ENCODE results near the gene C8A. TPM values are rescaled to one million over a fixed set of nuclear protein-coding genes. Genes with fewer than 3 reads are reported as not detected.

Gene C8A
- total and polyA plus RNA-seq, 5 experiments from 2014 or later = not detected

- no peaks in the 10 kb centered on the region for H3K36me3 Mint-ChIP-seq
- POLR2A ChIA-PET = no interaction called here
- H3K9me3 Mint-ChIP-seq = peaks cover 0 to 3% (median 0%) of the 10 kb centered on the region in 9 donors
- DNase-seq = no peak
- H3K27me3 Mint-ChIP-seq = peaks cover 1 to 15% (median 5%) of the 10 kb centered on the region in 5 donors
- H3K27ac Mint-ChIP-seq = no peak overlapping the region
- H3K4me1 Mint-ChIP-seq = no peaks in the 10 kb centered on the region
- no peak overlapping the region for H3K4me3 Mint-ChIP-seq
- no peak for ATAC-seq
Measured at GRCh38 chr1:56940039-56940438, 85.4 kb downstream of the C8A start.

DNA sequence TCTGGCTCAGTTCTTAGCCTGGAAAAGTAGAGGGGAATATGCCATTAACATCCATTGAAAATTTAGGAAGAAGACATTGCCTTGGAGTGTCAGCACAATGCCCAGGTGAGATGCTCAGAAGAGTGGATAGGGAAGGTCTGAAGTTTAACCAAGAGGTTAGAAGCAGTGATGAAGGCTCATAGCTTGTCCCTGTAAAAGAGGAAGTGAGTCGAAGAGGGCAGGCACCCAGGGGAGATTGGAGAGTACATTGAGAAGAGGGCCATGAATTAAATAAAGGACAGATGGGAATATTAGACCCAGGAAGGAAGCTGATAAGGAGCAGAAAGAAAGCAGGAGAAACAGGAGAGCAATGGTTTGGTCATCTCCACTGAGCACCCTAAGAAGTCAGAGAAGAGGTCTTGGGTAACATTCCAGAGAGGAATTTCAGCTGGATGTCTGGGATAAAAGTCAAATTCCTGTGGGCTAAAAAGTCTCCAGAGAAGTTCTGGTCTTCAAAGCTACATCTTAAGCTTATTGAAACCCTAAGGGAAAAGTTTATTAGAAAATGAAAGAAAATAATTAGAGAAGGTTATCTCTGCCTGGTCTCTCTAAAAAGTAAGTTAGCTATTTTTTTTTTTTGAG is 93.9 kb downstream of the C8A start:
- Mint-ChIP-seq H3K4me3 (no peak overlapping the region), H3K4me1 (no peaks in the 10 kb centered on the region), H3K36me3 (no peaks in the 10 kb centered on the region), H3K9me3 (peaks cover 0 to 4% (median 0%) of the 10 kb centered on the region in 9 donors), H3K27me3 (peaks cover 0 to 8% (median 3%) of the 10 kb centered on the region in 5 donors), H3K27ac (no peak overlapping the region)
- POLR2A ChIA-PET = no interaction called here
- no peak for ATAC-seq
- DNase-seq = no peak

- ATAC-seq = no peak
- Mint-ChIP-seq H3K4me1 (no peaks in the 10 kb centered on the region), H3K36me3 (no peaks in the 10 kb centered on the region), H3K4me3 (no peak overlapping the region), H3K9me3 (peaks cover 0 to 4% (median 0%) of the 10 kb centered on the region in 9 donors), H3K27ac (no peak overlapping the region), H3K27me3 (peaks cover 4 to 11% (median 5%) of the 10 kb centered on the region in 5 donors)
- no peak for DNase-seq
- POLR2A ChIA-PET = no interaction called here
Measured at GRCh38 chr1:56952501-56952900, 97.9 kb downstream of the C8A start.

DNA sequence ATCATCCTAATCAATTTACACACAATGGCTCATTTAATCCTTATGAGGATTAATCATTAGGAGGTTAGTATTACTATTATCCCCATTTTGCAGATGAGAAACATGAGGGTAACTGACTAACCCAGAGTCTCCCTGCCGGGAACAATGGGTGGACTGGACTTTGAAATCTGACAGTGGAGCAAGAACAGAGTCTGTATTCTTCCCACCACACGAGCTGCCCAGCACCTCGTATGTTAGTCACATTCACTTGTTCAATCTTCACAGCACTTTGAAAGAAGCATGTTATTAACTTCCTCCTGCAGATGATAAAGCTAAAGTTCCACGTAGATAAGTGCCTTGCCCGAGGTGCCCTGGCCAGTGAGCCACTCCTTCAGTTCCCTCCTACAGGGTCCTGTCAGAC is 98.8 kb downstream of the C8A start:
- no peaks in the 10 kb centered on the region for H3K36me3 Mint-ChIP-seq
- peaks cover 10 to 19% (median 11%) of the 10 kb centered on the region in 5 donors for H3K27me3 Mint-ChIP-seq
- POLR2A ChIA-PET = no interaction called here
- ATAC-seq = no peak
- no peak overlapping the region for H3K4me3 Mint-ChIP-seq
- no peak for DNase-seq
- no peak overlapping the region for H3K27ac Mint-ChIP-seq
- H3K4me1 Mint-ChIP-seq = no peaks in the 10 kb centered on the region
- H3K9me3 Mint-ChIP-seq = peaks cover 0 to 4% (median 0%) of the 10 kb centered on the region in 9 donors

GRCh38 chr1:56954664-56955063 is 100.1 kb downstream of the C8A start:
- H3K4me3 Mint-ChIP-seq = no peak overlapping the region
- no peak for ATAC-seq

DNA sequence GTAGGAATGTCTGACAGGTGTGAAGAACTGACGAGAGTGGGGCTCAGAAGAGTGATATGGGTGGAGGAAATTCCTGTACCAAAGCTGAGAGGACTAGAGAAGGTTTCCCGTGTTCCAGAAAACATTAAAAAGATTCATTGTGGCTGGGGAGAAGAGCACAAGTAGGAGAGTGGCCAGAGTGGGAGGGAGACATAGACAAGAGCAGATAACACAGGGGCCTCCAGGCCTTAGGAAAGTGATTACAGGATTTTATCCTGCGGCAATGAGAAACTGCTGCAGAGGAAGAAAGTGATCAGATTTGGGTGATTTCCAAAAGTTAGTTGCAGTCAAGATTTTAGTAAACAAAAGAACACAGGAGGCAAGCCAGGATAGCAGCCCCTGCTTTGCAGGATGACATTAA is 103.3 kb downstream of the C8A start:
- ATAC-seq (no peak), DNase-seq (no peak)
- no peaks in the 10 kb centered on the region for H3K9me3 Mint-ChIP-seq
- POLR2A ChIA-PET = no interaction called here
- no peaks in the 10 kb centered on the region for H3K4me1 Mint-ChIP-seq
- H3K4me3 Mint-ChIP-seq = no peak overlapping the region
- H3K36me3 Mint-ChIP-seq = no peaks in the 10 kb centered on the region
- H3K27me3 Mint-ChIP-seq = peaks cover 8 to 19% (median 10%) of the 10 kb centered on the region in 5 donors
- no peak overlapping the region for H3K27ac Mint-ChIP-seq

More at GRCh38 chr1:56954664-56955063, 100.1 kb downstream of the C8A start:
- Mint-ChIP-seq H3K36me3 (no peaks in the 10 kb centered on the region), H3K4me1 (no peaks in the 10 kb centered on the region), H3K9me3 (peaks cover 0 to 4% (median 0%) of the 10 kb centered on the region in 9 donors), H3K27ac (no peak overlapping the region), H3K27me3 (peaks cover 10 to 19% (median 13%) of the 10 kb centered on the region in 5 donors)
- no peak for DNase-seq
- POLR2A ChIA-PET = no interaction called here

- DNase-seq (no peak), ATAC-seq (no peak)
- Mint-ChIP-seq H3K4me3 (no peak overlapping the region), H3K27me3 (peaks cover 7 to 19% (median 10%) of the 10 kb centered on the region in 5 donors), H3K27ac (no peak overlapping the region), H3K4me1 (no peaks in the 10 kb centered on the region), H3K9me3 (no peaks in the 10 kb centered on the region), H3K36me3 (no peaks in the 10 kb centered on the region)
- POLR2A ChIA-PET = no interaction called here
Measured at GRCh38 chr1:56958526-56958925, 103.9 kb downstream of the C8A start.

GRCh38 chr1:56961426-56961825 is 106.8 kb downstream of the C8A start:
- Mint-ChIP-seq H3K4me1 (no peaks in the 10 kb centered on the region), H3K27ac (no peak overlapping the region), H3K4me3 (no peak overlapping the region), H3K9me3 (no peaks in the 10 kb centered on the region), H3K27me3 (peaks cover 7 to 24% (median 13%) of the 10 kb centered on the region in 5 donors), H3K36me3 (no peaks in the 10 kb centered on the region)
- POLR2A ChIA-PET = no interaction called here
- DNase-seq (no peak), ATAC-seq (no peak)

DNA sequence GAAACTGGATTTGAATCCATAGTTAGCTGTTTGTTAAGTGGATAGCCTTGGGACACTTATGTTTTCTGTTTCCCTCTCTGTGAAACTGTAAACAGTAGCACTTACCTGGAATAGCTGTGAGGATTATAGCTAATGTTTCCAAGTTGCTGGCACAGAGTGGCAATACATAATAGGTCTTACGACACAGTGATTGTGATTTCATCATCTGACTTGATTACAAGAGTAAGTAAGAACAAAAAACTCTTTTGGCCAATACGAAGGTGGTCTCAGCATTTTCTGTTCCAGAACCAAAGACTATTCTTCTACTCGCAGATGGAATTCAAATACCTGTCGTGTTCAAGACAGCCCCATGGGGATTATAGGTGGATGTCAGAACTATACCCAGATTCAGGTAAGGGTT is 109.1 kb downstream of the C8A start:
- H3K27me3 Mint-ChIP-seq = peaks cover 1 to 17% (median 6%) of the 10 kb centered on the region in 5 donors
- DNase-seq (no peak), ATAC-seq (no peak)
- POLR2A ChIA-PET = no interaction called here
- no peaks in the 10 kb centered on the region for H3K36me3 Mint-ChIP-seq
- no peak overlapping the region for H3K27ac Mint-ChIP-seq
- H3K4me1 Mint-ChIP-seq = no peaks in the 10 kb centered on the region
- H3K9me3 Mint-ChIP-seq = peaks cover 0 to 5% (median 0%) of the 10 kb centered on the region in 9 donors
- H3K4me3 Mint-ChIP-seq = no peak overlapping the region

DNA sequence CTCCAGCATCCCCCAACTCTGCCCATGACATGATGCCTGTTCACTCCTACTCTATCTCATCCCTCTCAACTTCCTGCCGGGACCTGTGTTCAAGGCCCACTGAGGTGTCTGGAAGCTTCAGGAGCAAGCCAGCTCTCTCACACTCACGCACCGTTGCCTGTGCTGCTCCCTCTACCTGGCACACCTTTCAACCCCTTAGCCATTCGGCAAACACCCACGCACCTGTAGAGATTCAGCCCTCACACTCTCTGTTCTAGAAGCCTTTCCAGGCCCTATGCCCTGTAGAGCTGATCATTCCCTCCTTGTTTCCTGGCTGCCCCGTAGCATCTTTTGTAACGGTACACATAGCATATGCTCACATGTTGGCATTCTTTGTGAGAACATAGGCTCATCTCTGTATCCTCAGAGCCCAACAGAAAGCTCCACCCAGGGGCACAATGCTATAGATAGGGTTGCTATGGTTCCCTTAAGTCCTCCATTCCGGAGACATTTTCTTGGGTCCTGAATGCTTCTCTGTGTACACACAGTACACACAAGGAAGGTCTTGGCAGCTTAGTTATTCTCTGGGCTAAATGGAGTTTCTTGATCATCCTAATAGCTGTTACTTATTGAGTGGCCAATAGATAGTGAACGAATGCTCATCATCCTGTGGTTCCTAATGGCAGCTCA is 109.9 kb downstream of the C8A start:
- POLR2A ChIA-PET = no interaction called here
- peaks cover 0 to 9% (median 0%) of the 10 kb centered on the region in 9 donors for H3K9me3 Mint-ChIP-seq
- no peaks in the 10 kb centered on the region for H3K36me3 Mint-ChIP-seq
- DNase-seq = no peak
- peaks cover 1 to 14% (median 6%) of the 10 kb centered on the region in 5 donors for H3K27me3 Mint-ChIP-seq
- H3K4me3 Mint-ChIP-seq = no peak overlapping the region
- no peak for ATAC-seq
- H3K27ac Mint-ChIP-seq = peak overlapping the region in 1 of 10 donors; percentile 3
- no peaks in the 10 kb centered on the region for H3K4me1 Mint-ChIP-seq

DNA sequence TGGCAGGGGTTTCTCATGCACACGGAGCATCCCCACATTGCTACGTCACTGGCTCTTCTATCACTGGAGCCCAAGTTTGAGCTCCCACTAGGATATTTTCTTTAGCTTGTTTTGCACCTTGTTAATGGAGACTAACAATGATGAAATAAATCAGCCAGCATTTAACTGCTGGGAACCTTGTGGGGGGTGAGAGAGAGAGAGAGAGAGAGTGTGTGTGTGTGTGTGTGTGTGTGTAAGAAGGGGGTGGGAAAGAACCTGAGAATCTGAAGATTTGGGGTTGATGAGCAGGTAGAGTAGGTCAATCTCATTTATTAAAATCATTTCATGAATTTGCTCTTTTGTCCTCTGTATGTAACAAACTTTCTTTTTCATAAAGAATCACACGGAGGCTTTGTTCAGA is 110.6 kb downstream of the C8A start:
- ATAC-seq (no peak), DNase-seq (no peak)
- Mint-ChIP-seq H3K27ac (no peak overlapping the region), H3K4me1 (no peaks in the 10 kb centered on the region), H3K27me3 (peaks cover 1 to 14% (median 6%) of the 10 kb centered on the region in 5 donors), H3K36me3 (no peaks in the 10 kb centered on the region), H3K4me3 (no peak overlapping the region), H3K9me3 (peaks cover 0 to 9% (median 0%) of the 10 kb centered on the region in 9 donors)
- POLR2A ChIA-PET = no interaction called here

- H3K4me1 Mint-ChIP-seq = no peaks in the 10 kb centered on the region
- H3K9me3 Mint-ChIP-seq = peaks cover 0 to 9% (median 0%) of the 10 kb centered on the region in 9 donors
- no peak for DNase-seq
- POLR2A ChIA-PET = no interaction called here
- ATAC-seq = no peak
- H3K36me3 Mint-ChIP-seq = no peaks in the 10 kb centered on the region
- no peak within 1 kb of the TSS for H3K27ac Mint-ChIP-seq
- no peak within 1 kb of the TSS for H3K4me3 Mint-ChIP-seq
- peaks cover 1 to 21% (median 7%) of the 10 kb centered on the region in 5 donors for H3K27me3 Mint-ChIP-seq
Measured at GRCh38 chr1:56965916-56966697, 111.5 kb downstream of the C8A start, which contains the start of gene C8B. TSS of gene C8B (minus strand) at chr1:56966015. CDS start at chr1:56965948, 67 bp downstream.

GRCh38 chr1:56966698-56966999 is 112.1 kb downstream of the C8A start:
- H3K36me3 Mint-ChIP-seq = no peaks in the 10 kb centered on the region

More at GRCh38 chr1:56966698-56966999, 112.1 kb downstream of the C8A start:
- POLR2A ChIA-PET = no interaction called here
- Mint-ChIP-seq H3K27me3 (peaks cover 1 to 24% (median 7%) of the 10 kb centered on the region in 5 donors), H3K9me3 (peaks cover 0 to 9% (median 0%) of the 10 kb centered on the region in 9 donors), H3K4me1 (no peaks in the 10 kb centered on the region), H3K27ac (no peak overlapping the region), H3K4me3 (no peak overlapping the region)
- ATAC-seq (no peak), DNase-seq (no peak)

Measured in naive thymus-derived CD8-positive, alpha-beta T cell (primary cell).